ENCODE data around the gene LPCAT2.
A peak's percentile ranks its signal among the peaks of the same experiment; 100 is the strongest.

The LPCAT2 gene

GRCh38 chr16:55497558-55497957 is 11.3 kb upstream of the LPCAT2 start:
- DNase-seq (ENCODE audit: extremely low read depth, low read depth): no peak
- H3K4me3 ChIP-seq (replicated peaks; ENCODE audit: low read depth, low read length): no peak overlapping the region
- no peak for TF ChIP-seq CTCF (IDR thresholded peaks at IDR 0.05; ENCODE audit: low read depth, low read length, missing control alignments)

- no peak for TF ChIP-seq CTCF (IDR thresholded peaks at IDR 0.05; ENCODE audit: low read depth, low read length, missing control alignments)
- no peak for DNase-seq (ENCODE audit: extremely low read depth, low read depth)
- no peak overlapping the region for H3K4me3 ChIP-seq (replicated peaks; ENCODE audit: low read depth, low read length)
Observed at GRCh38 chr16:55498101-55498500, 10.8 kb upstream of the LPCAT2 start.

GRCh38 chr16:55499281-55499680 is 9.6 kb upstream of the LPCAT2 start:
- no peak for DNase-seq (ENCODE audit: extremely low read depth, low read depth)
- no peak overlapping the region for H3K4me3 ChIP-seq (replicated peaks; ENCODE audit: low read depth, low read length)
- TF ChIP-seq CTCF (IDR thresholded peaks at IDR 0.05; ENCODE audit: low read depth, low read length, missing control alignments): no peak

GRCh38 chr16:55499951-55500529 is 8.8 kb upstream of the LPCAT2 start:
- DNase-seq (ENCODE audit: extremely low read depth, low read depth): peak; percentile 80
- no peak for TF ChIP-seq CTCF (IDR thresholded peaks at IDR 0.05; ENCODE audit: low read depth, low read length, missing control alignments)
- H3K4me3 ChIP-seq (replicated peaks; ENCODE audit: low read depth, low read length): no peak overlapping the region

GRCh38 chr16:55500530-55501011 is 8.3 kb upstream of the LPCAT2 start:
- no peak for TF ChIP-seq CTCF (IDR thresholded peaks at IDR 0.05; ENCODE audit: low read depth, low read length, missing control alignments)
- no peak overlapping the region for H3K4me3 ChIP-seq (replicated peaks; ENCODE audit: low read depth, low read length)
- peak; percentile 38 for DNase-seq (ENCODE audit: extremely low read depth, low read depth)

- H3K4me3 ChIP-seq (replicated peaks; ENCODE audit: low read depth, low read length): no peak overlapping the region
- no peak for DNase-seq (ENCODE audit: extremely low read depth, low read depth)
- TF ChIP-seq CTCF (IDR thresholded peaks at IDR 0.05; ENCODE audit: low read depth, low read length, missing control alignments): peak; percentile 52
Observed at GRCh38 chr16:55501549-55502322, 7.1 kb upstream of the LPCAT2 start.

Measured in HFF-Myc (cell line).